ENCODE data around the gene ZNF169.
"Not testable (repeated sequence)": the region's sequence is repeated elsewhere in the genome, so short reads cannot be mapped to it uniquely, and the experiment has no call there.

ZNF169 gene

GRCh38 chr9:94347451-94347850 is 88.4 kb downstream of the ZNF169 start:
- H3K36me3 Mint-ChIP-seq (ENCODE audit: low read depth); H3K9me3 Mint-ChIP-seq; H3K27me3 Mint-ChIP-seq; H3K4me1 Mint-ChIP-seq (ENCODE audit: low read depth); intact Hi-C loops (cut with micrococcal nuclease); H3K4me3 Mint-ChIP-seq: not testable (repeated sequence)
- H3K27ac Mint-ChIP-seq = peak overlapping the region; percentile 61

- H3K4me3 Mint-ChIP-seq; H3K27ac Mint-ChIP-seq; intact Hi-C loops (cut with micrococcal nuclease); H3K9me3 Mint-ChIP-seq; H3K4me1 Mint-ChIP-seq (ENCODE audit: low read depth); H3K27me3 Mint-ChIP-seq; H3K36me3 Mint-ChIP-seq (ENCODE audit: low read depth): not testable (repeated sequence)
Measured at GRCh38 chr9:94348754-94349153, 89.7 kb downstream of the ZNF169 start.
